ENCODE data around the gene SERF2.
A peak's percentile ranks its signal among the peaks of the same experiment; 100 is the strongest.
"Not testable (repeated sequence)": the region's sequence is repeated elsewhere in the genome, so short reads cannot be mapped to it uniquely, and the experiment has no call there.

SERF2 gene

GRCh38 chr15:43832485-43832884 lies 40.4 kb downstream of the SERF2 start:
- H3K27ac ChIP-seq (ENCODE audit: low read depth, low read length) = peak overlapping the region; percentile 93
- H2AFZ ChIP-seq (ENCODE audit: low read depth, low read length, severe bottlenecking); H3K9me3 ChIP-seq (ENCODE audit: insufficient read depth, low read length); H3K9me2 ChIP-seq (replicated peaks; ENCODE audit: insufficient read depth, low read length); H3K27me3 ChIP-seq (ENCODE audit: low read length): not testable (repeated sequence)
- H3K9ac ChIP-seq (ENCODE audit: low read length) = peak overlapping the region; percentile 92
- H3K79me2 ChIP-seq (ENCODE audit: insufficient read depth, low read length) = peaks cover 98% of the 10 kb centered on the region
- peak overlapping the region; percentile 81 for H3K4me3 ChIP-seq (ENCODE audit: insufficient read depth, low read length, poor library complexity, severe bottlenecking)
- H3K36me3 ChIP-seq (ENCODE audit: low read length) = peaks cover 52% of the 10 kb centered on the region
- H4K20me1 ChIP-seq (ENCODE audit: low read depth, low read length) = peaks cover 30% of the 10 kb centered on the region; the same call in 1 of the 2 replicates
- peaks cover 41% of the 10 kb centered on the region for H3F3A ChIP-seq (ENCODE audit: insufficient read depth)
- peak overlapping the region; percentile 100 for H3K4me2 ChIP-seq (ENCODE audit: low read depth, low read length, poor library complexity, severe bottlenecking)

GRCh38 chr15:43845421-43845820 lies 53.3 kb downstream of the SERF2 start:
- Histone ChIP-seq H2AFZ (ENCODE audit: low read depth, low read length, severe bottlenecking) (no peak overlapping the region), H3F3A (ENCODE audit: insufficient read depth) (peaks cover 15% of the 10 kb centered on the region; the same call in 1 of the 2 replicates), H4K20me1 (ENCODE audit: low read depth, low read length) (peaks cover 15% of the 10 kb centered on the region; the same call in 1 of the 2 replicates), H3K9me2 (replicated peaks; ENCODE audit: insufficient read depth, low read length) (no peaks in the 10 kb centered on the region), H3K27me3 (ENCODE audit: low read length) (no peaks in the 10 kb centered on the region), H3K9ac (ENCODE audit: low read length) (no peak overlapping the region), H3K4me2 (ENCODE audit: low read depth, low read length, poor library complexity, severe bottlenecking) (no peak overlapping the region), H3K79me2 (ENCODE audit: insufficient read depth, low read length) (peaks cover 54% of the 10 kb centered on the region), H3K9me3 (ENCODE audit: insufficient read depth, low read length) (no peaks in the 10 kb centered on the region), H3K36me3 (ENCODE audit: low read length) (peaks cover 57% of the 10 kb centered on the region), H3K4me3 (ENCODE audit: insufficient read depth, low read length, poor library complexity, severe bottlenecking) (no peak overlapping the region), H3K27ac (ENCODE audit: low read depth, low read length) (no peak overlapping the region)
- TF ChIP-seq CTCF (IDR thresholded peaks at IDR 0.05; ENCODE audit: insufficient read depth, low read length, poor library complexity, severe bottlenecking) (no peak), EZH2phosphoT487 (conservative IDR thresholded peaks at IDR 0.05; ENCODE audit: low read length) (no peak)

Measured in SU-DHL-6 (cell line).